IMR-90 (cell line): ENCODE measurements around the gene SORL1. TPM values are rescaled to one million over a fixed set of nuclear protein-coding genes. Genes with fewer than 3 reads are reported as not detected.

Experiments
- ATAC-seq: fragments of 200-7000 bp; cut with Tn5 transposase; 2 replicates; pipeline ENCODE4 v1.9.1; 2020; ENCODE audit warnings: low read depth, mild to moderate bottlenecking, moderate library complexity
- BruUV-seq: library from RNA; stranded (reverse); fragments of 400-500 nt; replicated peaks from 2 replicates; lab custom pipeline; 2021; lab: Mats Ljungman, UMichigan
- CTCF ChIA-PET: fragments of 300-600 bp; formaldehyde crosslinking; extraction: SDS; loops from one replicate; lab custom pipeline; 2021; ENCODE audit warnings: antibody characterized with exemption; lab: Yijun Ruan, JAX
- POLR2A ChIA-PET: fragments of 300-600 bp; sonication (Branson Sonifier 250); formaldehyde crosslinking; loops from one replicate; lab custom pipeline; 2022; ENCODE audit warnings: antibody characterized with exemption; ENCODE audit not compliant: unreplicated experiment; lab: Charles Lee
- DNase-seq: peaks from one replicate; pipeline ENCODE4 v3.0.0; 2013
- H2AFZ ChIP-seq: replicated peaks from 2 replicates; pipeline ENCODE3; 2013; ENCODE audit warnings: low read length, mild to moderate bottlenecking; ENCODE audit not compliant: poor library complexity
- H2AK5ac ChIP-seq: 2 replicates; pipeline ENCODE4 v1.6.1; 2013; ENCODE audit warnings: low read depth, low read length, inconsistent platforms
- H2AK9ac ChIP-seq: replicated peaks from 2 replicates; pipeline ENCODE3; 2013; ENCODE audit warnings: mild to moderate bottlenecking, low read depth, low read length, moderate library complexity; ENCODE audit not compliant: poor library complexity
- H2BK120ac ChIP-seq: 2 replicates; pipeline ENCODE4 v1.6.1; 2013; ENCODE audit warnings: low read depth, low read length, inconsistent platforms
- H2BK15ac ChIP-seq: 3 replicates; pipeline ENCODE4 v1.6.1; 2013; ENCODE audit warnings: low read depth, low read length, inconsistent platforms
- H2BK20ac ChIP-seq: 2 replicates; pipeline ENCODE4 v1.6.1; 2013; ENCODE audit warnings: low read depth, mild to moderate bottlenecking, inconsistent platforms, low read length, moderate library complexity
- H2BK5ac ChIP-seq: 2 replicates; pipeline ENCODE4 v1.6.1; 2013; ENCODE audit warnings: mild to moderate bottlenecking, low read depth, low read length, inconsistent platforms; ENCODE audit not compliant: poor library complexity, severe bottlenecking
- H3K14ac ChIP-seq: replicated peaks from 2 replicates; pipeline ENCODE4 v1.6.1; 2013; ENCODE audit warnings: low read depth, low read length, inconsistent platforms
- H3K18ac ChIP-seq: 2 replicates; pipeline ENCODE4 v1.6.1; 2013; ENCODE audit warnings: low read depth, low read length, control low read depth
- H3K23ac ChIP-seq: 2 replicates; pipeline ENCODE4 v1.6.1; 2013; ENCODE audit warnings: low read depth, low read length, inconsistent platforms
- H3K27ac ChIP-seq: 2 replicates; pipeline ENCODE4 v1.5.1; 2013; ENCODE audit warnings: mild to moderate bottlenecking, control low read depth, low read length; ENCODE audit not compliant: insufficient read depth
- H3K27me3 ChIP-seq: 2 replicates; pipeline ENCODE4 v1.6.1; 2013; ENCODE audit warnings: low read length; ENCODE audit not compliant: control insufficient read depth, insufficient read depth
- H3K36me3 ChIP-seq: 2 replicates; pipeline ENCODE4 v1.6.1; 2013; ENCODE audit warnings: low read length, mixed read lengths; ENCODE audit not compliant: control insufficient read depth, insufficient read depth
- H3K4ac ChIP-seq: 2 replicates; pipeline ENCODE4 v1.6.1; 2013; ENCODE audit warnings: low read depth, low read length, inconsistent platforms
- H3K4me1 ChIP-seq: 2 replicates; pipeline ENCODE4 v1.6.1; 2013; ENCODE audit warnings: low read length, mixed read lengths; ENCODE audit not compliant: control insufficient read depth, insufficient read depth
- H3K4me2 ChIP-seq: 2 replicates; pipeline ENCODE4 v1.6.1; 2013; ENCODE audit warnings: low read depth, mild to moderate bottlenecking, control low read depth, low read length, moderate library complexity
- H3K4me3 ChIP-seq: 2 replicates; pipeline ENCODE4 v1.5.1; 2013; ENCODE audit warnings: low read depth, mild to moderate bottlenecking, control low read depth, low read length, moderate library complexity; ENCODE audit not compliant: insufficient read depth
- H3K56ac ChIP-seq: 2 replicates; pipeline ENCODE4 v1.6.1; 2013; ENCODE audit warnings: low read length, inconsistent platforms; ENCODE audit not compliant: insufficient read depth; ENCODE audit errors: extremely low read depth
- H3K79me1 ChIP-seq, 2 experiments: 2 replicates each; pipeline ENCODE4 v1.6.1; 2013; ENCODE audit warnings: low read length in 2 of 2, inconsistent platforms in 1 of 2, low read depth in 1 of 2
- H3K9ac ChIP-seq: 2 replicates; pipeline ENCODE4 v1.6.1; 2013; ENCODE audit warnings: low read depth, low read length, control low read depth
- H3K9me1 ChIP-seq: 2 replicates; pipeline ENCODE4 v1.6.1; 2013; ENCODE audit warnings: low read length, inconsistent platforms; ENCODE audit not compliant: insufficient read depth
- H3K9me3 ChIP-seq: 2 replicates; pipeline ENCODE4 v1.6.1; 2013; ENCODE audit warnings: low read length; ENCODE audit not compliant: control insufficient read depth, insufficient read depth
- H4K20me1 ChIP-seq: 2 replicates; pipeline ENCODE4 v1.6.1; 2013; ENCODE audit warnings: low read length, inconsistent platforms; ENCODE audit not compliant: insufficient read depth
- H4K5ac ChIP-seq: 2 replicates; pipeline ENCODE4 v1.6.1; 2013; ENCODE audit warnings: mild to moderate bottlenecking, low read depth, low read length, control low read depth
- H4K8ac ChIP-seq, 2 experiments: 2 replicates each; pipeline ENCODE4 v1.6.1; 2013; ENCODE audit warnings: low read depth in 2 of 2, low read length in 2 of 2, control low read depth in 1 of 2, inconsistent platforms in 1 of 2
- H4K91ac ChIP-seq: 2 replicates; pipeline ENCODE4 v1.6.1; 2013; ENCODE audit warnings: low read depth, low read length, inconsistent platforms; ENCODE audit not compliant: insufficient read depth
- CEBPB ChIP-seq: IDR thresholded peaks from 2 replicates; pipeline ENCODE4 v1.6.1; 2012; ENCODE audit warnings: low read depth, low read length, improper control_type of control experiment
- MAFK ChIP-seq: IDR thresholded peaks from 2 replicates; pipeline ENCODE4 v1.6.1; 2012; ENCODE audit warnings: low read depth, low read length, improper control_type of control experiment
- RAD21 ChIP-seq: IDR thresholded peaks from 2 replicates; pipeline ENCODE4 v1.6.1; 2012; ENCODE audit warnings: low read length, improper control_type of control experiment
- RCOR1 ChIP-seq: IDR thresholded peaks from 2 replicates; pipeline ENCODE4 v1.6.1; 2012; ENCODE audit warnings: mild to moderate bottlenecking, low read length, improper control_type of control experiment; ENCODE audit not compliant: insufficient replicate concordance
- WGBS, 2 experiments: methylation state at CpG; one replicate each; pipeline versions ENCODE4 v1.1.5 to v1.1.7; 2013; ENCODE audit warnings: missing lambda C conversion rate in 2 of 2; ENCODE audit not compliant: insufficient read length in 1 of 2; ENCODE audit errors: extremely low coverage in 2 of 2; 5-methylcytosine and 5-hydroxymethylcytosine counted together
- dilution Hi-C: fragments of 300-500 bp; cut with HindIII; formaldehyde crosslinking; loops from one replicate; pipeline ENCODE4 v1.14.3; 2018; ENCODE audit warnings: low sequenced_read_pairs; ENCODE audit not compliant: unreplicated experiment
- in situ Hi-C: fragments of 300-500 bp; cut with MboI; formaldehyde crosslinking; loops from 3 replicates; pipeline ENCODE4 v1.14.3; 2019; ENCODE audit warnings: low sequenced_read_pairs, inconsistent platforms, mixed read lengths
- intact Hi-C: fragments of 100-400 bp; cut with micrococcal nuclease; formaldehyde crosslinking; loops from 2 replicates; pipeline ENCODE4 v1.10.0; 2022
- polyA plus RNA-seq, 3 experiments: library from polyadenylated mRNA; depleted of rRNA; stranded (reverse); fragments of >200 nt; gene quantifications; 2 replicates each; pipeline ENCODE4 v1.2.3, GENCODE V29; 2012; ENCODE audit warnings: low replicate concordance in 1 of 3
- total RNA-seq: library from RNA; depleted of rRNA; stranded (reverse); fragments of >200 nt; gene quantifications from 2 replicates; pipeline ENCODE4 v1.2.3, GENCODE V29; 2012

Gene SORL1
- total and polyA plus RNA-seq, 2 of the 4 experiments (the other 2 are of a cell fraction), result 1.0 to 2.0 TPM

- peaks cover 4% of the 10 kb centered on the region; the same call in 1 of the 2 replicates for H3K27me3 ChIP-seq
- no peak overlapping the region for H4K5ac ChIP-seq
- in situ Hi-C loops, result no loop called here
- no peak overlapping the region for H2BK5ac ChIP-seq
- ChIA-PET POLR2A (no interaction called here), CTCF (no interaction called here)
- no peaks in the 10 kb centered on the region for H3K79me1 ChIP-seq
- H2BK120ac ChIP-seq, result no peak overlapping the region
- 90% methylated on average over 1 of the region's 5 CpGs; no CpG with 5 or more reads in 1 of the 2 experiments for WGBS, 2 experiments
- H3K36me3 ChIP-seq, result no peaks in the 10 kb centered on the region
- no peak overlapping the region for H3K18ac ChIP-seq
- no peak overlapping the region for H3K23ac ChIP-seq
- no peak overlapping the region for H3K14ac ChIP-seq
- no peak overlapping the region for H2AFZ ChIP-seq
- dilution Hi-C loops, result no loop called here
- no peaks in the 10 kb centered on the region for H3K9me1 ChIP-seq
- ATAC-seq (no peak), DNase-seq (no peak)
- H3K4me3 ChIP-seq, result no peak overlapping the region
- H4K20me1 ChIP-seq, result no peaks in the 10 kb centered on the region
- no peak overlapping the region for H2BK20ac ChIP-seq
- no peak overlapping the region for H3K4ac ChIP-seq
- H4K8ac ChIP-seq, result no peak overlapping the region
- no peak overlapping the region for H3K4me2 ChIP-seq
- H3K27ac ChIP-seq, result no peak overlapping the region
- H3K4me1 ChIP-seq, result no peaks in the 10 kb centered on the region
- no peak overlapping the region for H4K91ac ChIP-seq
- BruUV-seq, result no TSS peak
- TF ChIP-seq RCOR1, result no peak
- no peak for TF ChIP-seq RAD21
- no peak for TF ChIP-seq CEBPB
- TF ChIP-seq MAFK, result no peak
- H3K9me3 ChIP-seq, result no peaks in the 10 kb centered on the region
- no peak overlapping the region for H2AK9ac ChIP-seq
- intact Hi-C loops, result no loop called here
- H2BK15ac ChIP-seq, result no peak overlapping the region
- H2AK5ac ChIP-seq, result no peak overlapping the region
- H3K9ac ChIP-seq, result no peak overlapping the region
- no peak overlapping the region for H3K56ac ChIP-seq
Measured at GRCh38 chr11:121539000-121539399, 86.9 kb downstream of the SORL1 start.
